Prostate gland (tissue), 2 donors: ENCODE data around the gene CDK8. TPM values are rescaled to one million over a fixed set of nuclear protein-coding genes. Genes with fewer than 3 reads are reported as not detected.

Experiments
- DNase-seq: peaks from one replicate; pipeline ENCODE4 v3.0.0-alpha.2; 2019; ENCODE audit warnings: low spot score
- H3K27ac ChIP-seq, 2 donors: fragments of 200-600 bp; sonication (generic); 2 replicates each; pipeline ENCODE4 v1.5.1; 2017 to 2019
- H3K27me3 ChIP-seq: fragments of 200-600 bp; sonication (generic); replicated peaks from 2 replicates; pipeline ENCODE4 v1.5.1; 2019; ENCODE audit not compliant: insufficient read depth
- H3K36me3 ChIP-seq, 2 donors: fragments of 200-600 bp; sonication (generic); 1 replicate in 1 of 2; 2 replicates in 1 of 2; pipeline versions ENCODE4 v1.5.1 to v1.8.1; 2017 to 2019
- H3K4me1 ChIP-seq: fragments of 200-600 bp; sonication (generic); replicated peaks from 2 replicates; pipeline ENCODE4 v1.5.1; 2019
- H3K4me3 ChIP-seq, 2 donors: fragments of 200-600 bp; sonication (generic); 2 replicates each; pipeline ENCODE4 v1.5.1; 2017 to 2019
- H3K9me3 ChIP-seq: fragments of 200-600 bp; sonication (generic); 2 replicates; pipeline ENCODE4 v1.5.1; 2017
- CTCF ChIP-seq, 4 experiments: fragments of 200-600 bp in 2 of 4; fragments of 450-650 bp in 2 of 4; sonication (generic) in 2 of 4; IDR thresholded peaks; 1 replicate in 3 of 4; 2 replicates in 1 of 4; pipeline ENCODE4 v1.5.1; 2016 to 2019; ENCODE audit warnings: antibody characterized with exemption in 4 of 4, mild to moderate bottlenecking in 2 of 4, moderate library complexity in 2 of 4
- POLR2A ChIP-seq: fragments of 450-650 bp; IDR thresholded peaks from one replicate; pipeline ENCODE4 v1.6.1; 2016; ENCODE audit warnings: antibody characterized with exemption, mild to moderate bottlenecking
- POLR2AphosphoS5 ChIP-seq: sonication (generic); formaldehyde crosslinking; IDR thresholded peaks from one replicate; pipeline ENCODE4 v1.6.1; 2017; ENCODE audit warnings: antibody characterized with exemption
- WGBS: methylation state at CpG from one replicate; pipeline ENCODE4 v1.1.5; 2018; 5-methylcytosine and 5-hydroxymethylcytosine counted together
- intact Hi-C: fragments of 100-400 bp; cut with DNase I; formaldehyde crosslinking; loops from one replicate; pipeline ENCODE4 v1.14.2; 2022
- total RNA-seq, 2 donors: library from RNA; depleted of rRNA; stranded (reverse); fragments of >200 nt; gene quantifications; one replicate each; pipeline ENCODE4 v1.1.0, GENCODE V29; 2016

CDK8 gene
- total RNA-seq, 2 donors from 2014 or later, result 9.9 to 11.6 TPM

GRCh38 chr13:26222520-26223046 is 31.3 kb upstream of the CDK8 start:
- no peaks in the 10 kb centered on the region for H3K27me3 ChIP-seq
- intact Hi-C loops, result loop anchor here (2.0 kb wide), 1 partner anchor 32 kb away; the partner anchor contains the start of gene CDK8
- WGBS, result 17% methylated on average over 16 of the region's 16 CpGs

GRCh38 chr13:26225896-26226617 is 27.9 kb upstream of the CDK8 start:
- intact Hi-C loops, result no loop called here
- H3K4me3 ChIP-seq, result no peak overlapping the region
- DNase-seq, result no peak
- no peaks in the 10 kb centered on the region for H3K27me3 ChIP-seq
- WGBS, result 75% methylated on average over 7 of the region's 7 CpGs
- no peaks in the 10 kb centered on the region for H3K4me1 ChIP-seq
- no peaks in the 10 kb centered on the region for H3K9me3 ChIP-seq
- TF ChIP-seq CTCF (IDR thresholded peaks at IDR 0.05) (no peak), POLR2AphosphoS5 (no peak), POLR2A (no peak)
- H3K36me3 ChIP-seq, result no peaks in the 10 kb centered on the region
- H3K27ac ChIP-seq, result no peak overlapping the region

More at GRCh38 chr13:26222520-26223046, 31.3 kb upstream of the CDK8 start:
- TF ChIP-seq CTCF (IDR thresholded peaks at IDR 0.05) (no peak), POLR2A (no peak), POLR2AphosphoS5 (no peak)
- H3K36me3 ChIP-seq, result no peaks in the 10 kb centered on the region
- no peaks in the 10 kb centered on the region for H3K9me3 ChIP-seq
- H3K27ac ChIP-seq, result peak overlapping the region; percentile 92 to 93
- no peak for DNase-seq
- peak overlapping the region; percentile 99 for H3K4me3 ChIP-seq
- H3K4me1 ChIP-seq, result peaks cover 5% of the 10 kb centered on the region

GRCh38 chr13:26227166-26227971 is 26.6 kb upstream of the CDK8 start:
- TF ChIP-seq CTCF (IDR thresholded peaks at IDR 0.05) (no peak), POLR2A (no peak), POLR2AphosphoS5 (no peak)
- no peaks in the 10 kb centered on the region for H3K36me3 ChIP-seq
- no peak overlapping the region for H3K4me3 ChIP-seq
- WGBS, result 83% methylated on average over 6 of the region's 6 CpGs
- no peak overlapping the region for H3K27ac ChIP-seq
- no peaks in the 10 kb centered on the region for H3K4me1 ChIP-seq
- H3K27me3 ChIP-seq, result no peaks in the 10 kb centered on the region
- no peaks in the 10 kb centered on the region for H3K9me3 ChIP-seq
- intact Hi-C loops, result no loop called here
- DNase-seq, result no peak

GRCh38 chr13:26228096-26228495 is 25.8 kb upstream of the CDK8 start:
- H3K36me3 ChIP-seq, result no peaks in the 10 kb centered on the region
- no peak overlapping the region for H3K4me3 ChIP-seq
- H3K27ac ChIP-seq, result no peak overlapping the region
- H3K27me3 ChIP-seq, result no peaks in the 10 kb centered on the region
- no peak for DNase-seq
- H3K9me3 ChIP-seq, result no peaks in the 10 kb centered on the region
- WGBS, result 43% methylated on average over 2 of the region's 2 CpGs
- TF ChIP-seq CTCF (IDR thresholded peaks at IDR 0.05) (no peak), POLR2A (no peak), POLR2AphosphoS5 (no peak)
- intact Hi-C loops, result no loop called here
- H3K4me1 ChIP-seq, result no peaks in the 10 kb centered on the region
